ENCODE results near the gene ZNF653. TPM values are rescaled to one million over a fixed set of nuclear protein-coding genes. Genes with fewer than 3 reads are reported as not detected.
"Not testable (repeated sequence)": the region's sequence is repeated elsewhere in the genome, so short reads cannot be mapped to it uniquely, and the experiment has no call there.

The ZNF653 gene
- total RNA-seq, 6 experiments from 2014 or later, result 2.7 to 7.0 (median 3.9) TPM

DNA sequence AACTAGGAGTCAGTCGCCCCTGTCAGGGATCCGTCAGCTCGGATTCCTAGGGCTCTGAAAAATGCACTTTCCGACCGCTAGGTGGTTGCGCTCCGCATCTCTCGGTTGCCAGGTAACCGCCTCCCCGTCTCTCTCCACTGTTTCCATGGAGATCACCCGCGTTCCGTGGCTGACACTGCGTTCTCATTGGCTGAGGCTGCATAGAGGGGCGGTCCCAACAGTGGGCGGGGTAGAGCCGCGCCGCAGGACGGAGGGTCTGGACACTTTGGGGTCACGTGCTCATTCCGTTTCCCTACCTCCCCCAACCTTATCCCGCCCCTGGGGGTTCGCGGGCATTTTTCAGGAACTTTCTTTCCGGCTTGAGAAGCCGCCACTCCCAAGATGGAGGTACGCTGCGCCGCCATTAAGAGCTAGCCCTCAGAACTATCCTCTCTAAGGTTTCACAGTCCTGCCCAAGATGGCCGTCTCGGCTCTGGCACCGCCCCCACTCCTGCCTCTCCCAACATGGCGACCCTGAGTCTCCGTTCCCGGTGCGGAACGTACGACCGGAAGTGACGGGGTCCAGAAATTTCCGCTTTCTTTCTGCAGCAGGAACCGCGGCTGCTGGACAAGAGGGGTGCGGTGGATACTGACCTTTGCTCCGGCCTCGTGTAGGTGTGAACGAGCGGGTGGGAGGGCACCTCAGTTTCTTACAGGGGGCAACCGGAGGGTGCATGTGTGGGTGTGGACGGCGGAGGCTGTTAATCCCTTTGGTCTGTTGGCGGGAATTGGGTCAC, 70.4 kb downstream of the ZNF653 start, which contains the start of the genes ODAD3 and PRKCSH:
TSS of gene ODAD3 (minus strand) at position 65 of the 776 bp plus-strand sequence. CDS start 105 bp downstream, outside the sequence.
TSS of gene PRKCSH (plus strand) at position 579 of the 776 bp plus-strand sequence. CDS start 483 bp downstream, outside the sequence.
- H3K27me3 ChIP-seq, result no peaks in the 10 kb centered on the region
- ATAC-seq (peak; percentile 94 to 97 (median 96)), DNase-seq (peak; percentile 99 to 100 (median 100))
- intact Hi-C loops (cut with DNase I), result no loop called here
- peak within 1 kb of the TSS; percentile 47 to 72 (median 67) for H3K27ac ChIP-seq
- H3K4me3 ChIP-seq, result peak within 1 kb of the TSS; percentile 72 to 89 (median 83)
- WGBS (ENCODE audit: insufficient coverage, low coverage, low lambda C conversion rate, missing lambda C conversion rate), result 0% methylated on average over 30 of the region's 53 CpGs
- peaks cover 0 to 11% (median 5%) of the 10 kb centered on the region in 4 donors for H3K4me1 ChIP-seq
- H3K9me3 ChIP-seq, result no peaks in the 10 kb centered on the region
- TF ChIP-seq POLR2A (IDR thresholded peaks at IDR 0.05), result peak; percentile 39
- TF ChIP-seq, protein P1, sequence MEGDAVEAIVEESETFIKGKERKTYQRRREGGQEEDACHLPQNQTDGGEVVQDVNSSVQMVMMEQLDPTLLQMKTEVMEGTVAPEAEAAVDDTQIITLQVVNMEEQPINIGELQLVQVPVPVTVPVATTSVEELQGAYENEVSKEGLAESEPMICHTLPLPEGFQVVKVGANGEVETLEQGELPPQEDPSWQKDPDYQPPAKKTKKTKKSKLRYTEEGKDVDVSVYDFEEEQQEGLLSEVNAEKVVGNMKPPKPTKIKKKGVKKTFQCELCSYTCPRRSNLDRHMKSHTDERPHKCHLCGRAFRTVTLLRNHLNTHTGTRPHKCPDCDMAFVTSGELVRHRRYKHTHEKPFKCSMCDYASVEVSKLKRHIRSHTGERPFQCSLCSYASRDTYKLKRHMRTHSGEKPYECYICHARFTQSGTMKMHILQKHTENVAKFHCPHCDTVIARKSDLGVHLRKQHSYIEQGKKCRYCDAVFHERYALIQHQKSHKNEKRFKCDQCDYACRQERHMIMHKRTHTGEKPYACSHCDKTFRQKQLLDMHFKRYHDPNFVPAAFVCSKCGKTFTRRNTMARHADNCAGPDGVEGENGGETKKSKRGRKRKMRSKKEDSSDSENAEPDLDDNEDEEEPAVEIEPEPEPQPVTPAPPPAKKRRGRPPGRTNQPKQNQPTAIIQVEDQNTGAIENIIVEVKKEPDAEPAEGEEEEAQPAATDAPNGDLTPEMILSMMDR (IDR thresholded peaks at IDR 0.05), result peak; percentile 81 to 98 (median 90)
- peaks cover 0 to 33% (median 13%) of the 10 kb centered on the region in 4 donors for H3K36me3 ChIP-seq

DNA sequence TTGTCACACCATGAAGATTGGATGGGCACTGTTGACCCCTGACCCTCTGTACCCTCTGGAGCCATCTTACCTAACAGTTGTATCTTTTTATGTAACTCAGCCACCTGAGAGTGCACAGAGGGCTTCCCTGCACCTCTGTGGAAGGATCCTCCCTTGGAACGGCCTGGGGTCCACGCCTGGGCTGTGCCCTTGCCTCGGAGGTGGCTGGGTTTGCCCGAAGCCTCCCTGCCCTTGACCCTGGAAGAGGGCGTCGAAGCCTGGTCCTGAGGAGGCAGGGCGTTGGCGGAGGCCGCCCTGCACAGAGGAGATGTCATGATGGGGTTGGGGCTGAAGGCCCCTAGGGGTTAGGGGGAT, 71.0 kb downstream of the ZNF653 start:
- WGBS (ENCODE audit: insufficient coverage, low coverage, low lambda C conversion rate, missing lambda C conversion rate), result 2% methylated on average over 7 of the region's 9 CpGs
- peak in 2 of 4 donors; percentile 1 for ATAC-seq
- Histone ChIP-seq H3K36me3 (peaks cover 0 to 27% (median 10%) of the 10 kb centered on the region in 4 donors), H3K4me1 (peaks cover 0 to 11% (median 5%) of the 10 kb centered on the region in 4 donors), H3K27me3 (no peaks in the 10 kb centered on the region), H3K27ac (peak overlapping the region; percentile 23 to 47 (median 24)), H3K4me3 (peak overlapping the region in 2 of 3 donors; percentile 27 to 72), H3K9me3 (no peaks in the 10 kb centered on the region)
- DNase-seq, result no peak
- intact Hi-C loops (cut with DNase I), result no loop called here
- TF ChIP-seq POLR2A (IDR thresholded peaks at IDR 0.05), result no peak
- TF ChIP-seq, protein P1 (IDR thresholded peaks at IDR 0.05), result no peak

DNA sequence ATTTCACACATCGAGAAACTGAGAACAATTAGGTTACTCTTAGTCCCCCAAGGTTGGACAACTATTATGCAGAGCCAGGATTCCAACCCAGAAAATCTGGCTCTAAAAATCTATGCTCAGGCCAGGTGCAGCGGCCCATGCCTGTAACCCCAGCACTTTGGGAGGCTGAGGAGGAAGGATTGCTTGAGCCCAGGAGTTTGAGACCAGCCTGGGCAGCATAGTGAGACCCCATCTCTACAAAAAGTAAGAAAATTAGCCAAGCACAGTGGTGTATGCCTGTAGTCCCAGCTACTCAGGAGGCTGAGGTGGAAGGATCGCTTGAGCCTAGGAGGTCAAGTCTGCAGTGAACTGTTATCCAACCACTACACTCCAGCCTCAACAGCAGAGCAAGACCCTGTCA, 72.1 kb downstream of the ZNF653 start:
- H3K9me3 ChIP-seq; ATAC-seq; intact Hi-C loops (cut with DNase I); H3K27ac ChIP-seq; H3K27me3 ChIP-seq; H3K4me3 ChIP-seq; DNase-seq: not testable (repeated sequence)
- H3K36me3 ChIP-seq, result peaks cover 0 to 15% (median 6%) of the 10 kb centered on the region in 4 donors
- WGBS (ENCODE audit: insufficient coverage, low coverage, low lambda C conversion rate, missing lambda C conversion rate), result 92% methylated on average over 2 of the region's 3 CpGs
- peaks cover 0 to 11% (median 5%) of the 10 kb centered on the region in 4 donors for H3K4me1 ChIP-seq

Small RNA genes lying within 50 kb of the gene (microRNA-seq; reads per million reads assigned to microRNA genes)
- gene MIR7974, result 0 reads per million in 2 donors

Small RNA genes lying within 50 kb of the gene (small RNA-seq; reads per million reads assigned to genes)
- gene MIR7974 (2.1 to 2.9 reads per million in 2 experiments), gene RN7SL833P (0.26 to 0.39 reads per million in 2 experiments)

Other genes with a start within 250 kb of the ZNF653 start
- 10 to 100 TPM; 19.9 to 45.9 (median 30.4) TPM for gene DOCK6, start 243.3 kb downstream of the ZNF653 start, total RNA-seq
- not detected for gene TSPAN16, start 209.7 kb downstream of the ZNF653 start, total RNA-seq
- gene RAB3D, start 166.2 kb downstream of the ZNF653 start, total RNA-seq, result 1 to 10 TPM; 2.7 to 4.5 (median 4.0) TPM
- gene TMEM205, start 159.6 kb downstream of the ZNF653 start, total RNA-seq, result 100 to 1,000 TPM; 138 to 605 (median 165) TPM
- gene CCDC159, start 159.3 kb downstream of the ZNF653 start, total RNA-seq, result 10 to 100 TPM in 5 of 6 experiments, 1 to 10 TPM in 1; 8.4 to 27.9 (median 23.4) TPM
- 10 to 100 TPM in 3 of 6 experiments, 1 to 10 TPM in 3; 6.7 to 17.5 (median 10.2) TPM for gene PLPPR2, start 150.4 kb downstream of the ZNF653 start, total RNA-seq
- 1 to 10 TPM; 1.4 to 2.7 (median 2.3) TPM for gene SWSAP1, start 131.2 kb downstream of the ZNF653 start, total RNA-seq
- 1 to 10 TPM; 4.9 to 8.7 (median 7.1) TPM for gene EPOR, start 121.5 kb downstream of the ZNF653 start, total RNA-seq
- gene RGL3, start 86.5 kb downstream of the ZNF653 start, total RNA-seq, result 10 to 100 TPM in 5 of 6 experiments, 1 to 10 TPM in 1; 6.7 to 26.6 (median 19.7) TPM
- under 1 TPM; 0.21 to 0.73 (median 0.54) TPM for gene ODAD3, start 70.7 kb downstream of the ZNF653 start, total RNA-seq
- 100 to 1,000 TPM; 114 to 206 (median 192) TPM for gene PRKCSH, start 70.2 kb downstream of the ZNF653 start, total RNA-seq
- gene ELAVL3, start 24.8 kb downstream of the ZNF653 start, total RNA-seq, result not detected
- 10 to 100 TPM; 25.0 to 45.5 (median 37.7) TPM for gene ECSIT, start 23.3 kb upstream of the ZNF653 start, total RNA-seq
- 1 to 10 TPM in 4 of 6 experiments, under 1 TPM in 2; 0.71 to 8.5 (median 1.0) TPM for gene CNN1, start 33.0 kb upstream of the ZNF653 start, total RNA-seq
- 10 to 100 TPM; 21.9 to 33.5 (median 24.9) TPM for gene ELOF1, start 53.4 kb upstream of the ZNF653 start, total RNA-seq
- 10 to 100 TPM; 10.4 to 28.5 (median 21.5) TPM for gene ACP5, start 71.8 kb upstream of the ZNF653 start, total RNA-seq
- 1 to 10 TPM; 2.7 to 5.4 (median 4.6) TPM for gene ZNF627, start 91.6 kb upstream of the ZNF653 start, total RNA-seq
- gene ZNF823, start 233.1 kb upstream of the ZNF653 start, total RNA-seq, result 1 to 10 TPM; 2.9 to 5.1 (median 3.4) TPM

All from right lobe of liver (tissue), 6 donors.